Right cardiac atrium (tissue), 5 donors: ENCODE data around the gene BMP8B. TPM values are rescaled to one million over a fixed set of nuclear protein-coding genes. Genes with fewer than 3 reads are reported as not detected.
"Not testable (repeated sequence)": the region's sequence is repeated elsewhere in the genome, so short reads cannot be mapped to it uniquely, and the experiment has no call there.

Experiments used
- ATAC-seq, 2 donors: fragments of 200-7000 bp; cut with Tn5 transposase; one replicate each; pipeline versions ENCODE4 v1.8.0 to v1.9.1; 2020; ENCODE audit warnings: moderate library complexity in 2 of 2, mild to moderate bottlenecking in 1 of 2
- DNase-seq, 3 donors: peaks; one replicate each; pipeline ENCODE4 v3.0.0-alpha.2; 2020
- H3K27ac ChIP-seq: one replicate; pipeline ENCODE4 v1.5.1; 2013; ENCODE audit warnings: mild to moderate bottlenecking, low read length, control low read depth, moderate library complexity
- H3K27me3 ChIP-seq: one replicate; pipeline ENCODE4 v1.6.1; 2013; ENCODE audit not compliant: control insufficient read depth, insufficient read depth
- H3K4me1 ChIP-seq: one replicate; pipeline ENCODE4 v1.6.1; 2013; ENCODE audit warnings: low read length; ENCODE audit not compliant: control insufficient read depth, insufficient read depth
- H3K4me3 ChIP-seq: one replicate; pipeline ENCODE4 v1.5.1; 2013; ENCODE audit warnings: low read length, control low read depth
- H3K9me3 ChIP-seq: one replicate; pipeline ENCODE4 v1.6.1; 2013; ENCODE audit warnings: low read length; ENCODE audit not compliant: control insufficient read depth
- WGBS: extraction: QIAGEN DNeasy Blood & Tissue Kit; methylation state at CpG from one replicate; pipeline ENCODE4 v1.1.7; 2013; 5-methylcytosine and 5-hydroxymethylcytosine counted together
- intact Hi-C, 4 donors: fragments of 100-400 bp; cut with DNase I; formaldehyde crosslinking; loops; one replicate each; pipeline versions ENCODE4 v1.11.0 to v1.14.0; 2022 to 2023
- polyA plus RNA-seq: library from polyadenylated mRNA; stranded (reverse); fragments of 200-250 nt; gene quantifications from one replicate; pipeline ENCODE4 v1.2.3, GENCODE V29; 2013
- total RNA-seq, 4 donors: library from RNA; stranded (reverse); fragmentation: NEBNext Ultra II Directional; extraction: Animal tissue kit (Norgen Biotek cat#: 25700); gene quantifications; one replicate each; pipeline ENCODE4 v1.2.1, GENCODE V29; 2021
- donor health status: healthy with polysubstance abuse.
- donor health status: DM: no; HTN: yes; CAD: no.
- donor health status: DM: no; HTN: no; CAD: no.
- donor health status: DM: no; HTN: yes; CAD: no; lungs with severe emphysema.
- donor health status: DM: yes; HTN: yes; CAD: no.

BMP8B gene
- total and polyA plus RNA-seq, 5 donors, result 0.25 to 0.78 (median 0.62) TPM

DNA sequence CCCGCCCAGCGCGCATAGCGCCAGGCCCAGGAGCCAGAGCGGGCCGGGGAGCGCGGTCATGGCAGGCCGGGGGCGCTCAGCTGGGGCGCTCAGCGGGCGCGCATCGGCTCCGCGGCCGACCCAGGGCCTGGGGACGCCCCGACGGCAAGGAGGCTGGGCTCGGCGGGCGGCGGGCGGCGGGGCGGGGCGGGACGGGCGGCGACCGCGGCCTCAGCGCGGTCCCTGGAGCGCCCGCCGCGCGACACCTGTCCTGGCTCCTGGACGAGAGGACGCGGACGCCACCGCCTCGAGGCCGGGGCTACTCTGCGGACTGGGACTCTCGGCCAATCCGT is 273 bp downstream of the BMP8B start:
- H3K4me1 ChIP-seq, result no peaks in the 10 kb centered on the region
- intact Hi-C loops, result no loop called here
- no peak overlapping the region for H3K27ac ChIP-seq
- no peaks in the 10 kb centered on the region for H3K27me3 ChIP-seq
- DNase-seq (no peak), ATAC-seq (no peak)
- no peaks in the 10 kb centered on the region for H3K9me3 ChIP-seq
- peak overlapping the region; percentile 56 for H3K4me3 ChIP-seq
- WGBS, result 2% methylated on average over 51 of the region's 51 CpGs

DNA sequence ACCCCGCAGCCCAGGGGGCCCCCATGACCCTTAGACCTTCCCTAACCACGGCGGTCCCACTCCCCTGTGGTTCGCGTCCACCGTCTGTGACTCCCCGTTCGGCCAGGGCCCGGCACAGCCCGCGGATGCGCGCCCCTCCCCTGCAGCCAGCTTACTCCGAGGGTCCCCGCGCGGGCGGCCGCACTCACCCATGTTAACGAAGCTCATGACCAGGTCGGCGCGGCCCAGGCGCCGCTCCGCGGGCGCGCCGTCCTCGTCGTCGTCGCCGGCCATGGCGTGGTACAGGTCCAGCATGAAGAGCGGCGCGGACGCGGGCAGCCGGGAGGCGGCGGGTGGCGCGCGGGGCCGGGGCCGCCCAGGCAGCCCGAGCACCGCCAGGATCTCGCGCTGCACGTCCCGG is 701 bp downstream of the BMP8B start:
- H3K4me1 ChIP-seq, H3K4me3 ChIP-seq, ATAC-seq, intact Hi-C loops, H3K27ac ChIP-seq, H3K27me3 ChIP-seq, DNase-seq, H3K9me3 ChIP-seq: not testable (repeated sequence)
- 6% methylated on average over 55 of the region's 55 CpGs for WGBS

- no peak overlapping the region for H3K4me3 ChIP-seq
- WGBS, result 68% methylated on average over 11 of the region's 11 CpGs
Measured at GRCh38 chr1:39787468-39787867, 1.2 kb downstream of the BMP8B start.

DNA sequence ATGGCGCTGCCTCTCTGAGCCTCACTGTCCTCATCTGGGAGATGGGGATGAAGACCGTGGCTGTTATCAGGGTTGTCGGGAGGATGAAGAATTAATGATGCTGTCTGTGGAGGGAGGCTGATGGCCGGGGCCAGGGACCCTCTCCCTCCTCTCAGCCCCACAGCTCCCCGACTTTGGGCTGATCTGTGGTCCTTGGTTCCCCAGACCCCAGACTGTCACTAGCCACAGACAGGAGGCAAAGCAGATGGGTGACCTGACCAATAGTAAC is 1.6 kb downstream of the BMP8B start:
- H3K27me3 ChIP-seq, H3K4me3 ChIP-seq, intact Hi-C loops, ATAC-seq, H3K9me3 ChIP-seq, DNase-seq, H3K4me1 ChIP-seq, H3K27ac ChIP-seq: not testable (repeated sequence)
- 92% methylated on average over 5 of the region's 5 CpGs for WGBS

More at GRCh38 chr1:39787468-39787867, 1.2 kb downstream of the BMP8B start:
- H3K27me3 ChIP-seq, result no peaks in the 10 kb centered on the region
- H3K9me3 ChIP-seq, result no peaks in the 10 kb centered on the region
- no peak overlapping the region for H3K27ac ChIP-seq
- DNase-seq (no peak), ATAC-seq (no peak)
- intact Hi-C loops, result no loop called here
- H3K4me1 ChIP-seq, result no peaks in the 10 kb centered on the region

- H3K4me1 ChIP-seq, intact Hi-C loops, H3K4me3 ChIP-seq, H3K27me3 ChIP-seq, DNase-seq, H3K27ac ChIP-seq, H3K9me3 ChIP-seq: not testable (repeated sequence)
- ATAC-seq, result peak in 1 of 2 donors; percentile 30
- 81% methylated on average over 9 of the region's 12 CpGs for WGBS
Measured at GRCh38 chr1:39786303-39787107, 2.2 kb downstream of the BMP8B start.

- DNase-seq, H3K27me3 ChIP-seq: not testable (repeated sequence)
- WGBS, result 88% methylated on average over 10 of the region's 10 CpGs
Measured at GRCh38 chr1:39782685-39783084, 6.0 kb downstream of the BMP8B start.

DNA sequence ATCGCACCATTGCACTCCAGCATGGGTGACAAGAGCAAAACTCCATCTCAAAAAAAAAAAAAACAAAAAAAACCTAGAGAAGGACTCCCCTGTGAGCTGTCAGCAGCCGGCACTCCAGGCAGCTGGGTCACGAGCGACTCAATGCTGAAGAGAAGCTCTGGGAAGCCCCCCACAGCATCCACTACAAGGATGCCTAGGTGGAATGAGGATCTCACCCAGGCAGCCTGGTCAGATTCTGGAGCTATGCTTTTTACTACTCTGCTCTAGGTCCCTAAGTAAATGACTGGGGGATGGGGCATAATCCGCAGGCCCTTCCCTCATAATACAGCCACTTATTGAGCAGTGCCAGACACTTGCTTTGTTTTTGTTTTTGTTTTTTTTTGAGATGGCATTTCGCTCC is 6.6 kb downstream of the BMP8B start:
- no peaks in the 10 kb centered on the region for H3K27me3 ChIP-seq
- no peaks in the 10 kb centered on the region for H3K4me1 ChIP-seq
- ATAC-seq (no peak), DNase-seq (no peak)
- WGBS, result 89% methylated on average over 6 of the region's 6 CpGs
- H3K9me3 ChIP-seq, result no peaks in the 10 kb centered on the region
- intact Hi-C loops, result no loop called here
- no peak overlapping the region for H3K27ac ChIP-seq
- H3K4me3 ChIP-seq, result no peak overlapping the region

More at GRCh38 chr1:39782685-39783084, 6.0 kb downstream of the BMP8B start:
- H3K9me3 ChIP-seq, intact Hi-C loops, H3K4me1 ChIP-seq, H3K4me3 ChIP-seq, H3K27ac ChIP-seq, ATAC-seq: not testable (repeated sequence)

DNA sequence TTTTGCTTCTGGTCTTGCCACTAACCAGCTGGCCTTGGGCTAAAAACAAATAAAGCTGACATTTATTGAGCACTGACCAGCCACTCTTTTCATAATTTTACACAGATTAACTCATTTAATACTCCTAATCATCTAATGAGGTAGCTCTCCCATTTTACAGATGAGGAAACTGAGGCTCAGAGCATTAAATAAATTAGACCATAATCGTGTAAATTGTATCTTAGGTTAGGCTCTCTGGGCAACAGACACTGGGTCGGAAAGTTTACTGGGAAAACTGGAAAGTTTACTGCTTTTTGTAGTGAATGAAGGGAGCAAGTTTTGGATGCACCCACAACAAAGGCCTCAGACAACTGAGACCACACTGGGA is 7.3 kb downstream of the BMP8B start:
- no peak for DNase-seq
- intact Hi-C loops, result no loop called here
- 87% methylated on average over 2 of the region's 2 CpGs for WGBS
- Histone ChIP-seq H3K4me3 (no peak overlapping the region), H3K27ac (no peak overlapping the region), H3K27me3 (no peaks in the 10 kb centered on the region), H3K4me1 (no peaks in the 10 kb centered on the region), H3K9me3 (no peaks in the 10 kb centered on the region)
- no peak for ATAC-seq

- H3K9me3 ChIP-seq, result no peaks in the 10 kb centered on the region
- H3K4me1 ChIP-seq, result no peaks in the 10 kb centered on the region
- DNase-seq (no peak), ATAC-seq (no peak)
- intact Hi-C loops, result no loop called here
- H3K27me3 ChIP-seq, result no peaks in the 10 kb centered on the region
- H3K27ac ChIP-seq, result no peak overlapping the region
- 78% methylated on average over 5 of the region's 5 CpGs for WGBS
- no peak overlapping the region for H3K4me3 ChIP-seq
Measured at GRCh38 chr1:39779821-39780220, 8.8 kb downstream of the BMP8B start.

GRCh38 chr1:39779137-39779536 is 9.5 kb downstream of the BMP8B start:
- H3K27me3 ChIP-seq, result no peaks in the 10 kb centered on the region
- H3K27ac ChIP-seq, result no peak overlapping the region
- DNase-seq (no peak), ATAC-seq (no peak)
- no peaks in the 10 kb centered on the region for H3K4me1 ChIP-seq
- 75% methylated on average over 6 of the region's 7 CpGs for WGBS
- H3K9me3 ChIP-seq, result no peaks in the 10 kb centered on the region
- intact Hi-C loops, result no loop called here
- no peak overlapping the region for H3K4me3 ChIP-seq

- not testable (repeated sequence) for H3K27me3 ChIP-seq
Measured at GRCh38 chr1:39778463-39779099, 10.1 kb downstream of the BMP8B start.

More at GRCh38 chr1:39778463-39779099, 10.1 kb downstream of the BMP8B start:
- ATAC-seq, DNase-seq, H3K4me3 ChIP-seq, H3K27ac ChIP-seq, intact Hi-C loops, H3K9me3 ChIP-seq, H3K4me1 ChIP-seq: not testable (repeated sequence)
- 80% methylated on average over 12 of the region's 12 CpGs for WGBS
